GM12801 (cell line): ENCODE measurements around the gene PPP1R3D.

Source experiments
- TF ChIP-seq, protein P1 (sequence below): IDR thresholded peaks from one replicate; pipeline ENCODE4 v1.5.1; 2011; ENCODE audit warnings: control low read depth; ENCODE audit not compliant: insufficient read length; ENCODE audit errors: extremely low read depth

PPP1R3D gene

DNA sequence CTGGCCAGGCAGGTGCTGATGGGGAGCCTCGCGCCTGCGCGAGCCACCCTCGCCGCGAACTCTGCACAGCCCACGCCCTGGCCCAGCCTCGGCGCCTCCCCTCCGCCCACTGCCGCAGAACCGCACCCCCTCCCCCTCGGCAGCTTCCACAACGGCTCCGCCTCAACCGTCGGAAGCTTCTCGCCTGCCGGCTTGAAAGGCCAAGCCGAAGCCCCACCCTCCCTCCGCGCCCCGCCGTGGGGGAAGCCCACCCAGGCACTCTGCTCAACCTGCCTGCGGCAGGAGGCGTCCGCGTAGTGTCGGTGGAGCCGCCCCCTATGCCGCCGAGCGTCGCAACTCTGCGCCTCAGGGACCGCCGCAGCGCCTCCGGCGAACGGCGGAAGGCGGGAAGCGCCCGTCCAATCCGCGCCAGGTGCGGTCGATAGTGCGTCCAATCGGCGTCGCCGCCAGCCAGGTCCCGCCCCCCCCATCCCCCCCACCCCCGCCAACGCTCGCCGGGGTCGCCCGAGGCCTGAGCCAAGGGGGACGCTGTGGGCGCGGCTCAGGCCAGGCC, 6.7 kb downstream of the PPP1R3D start, which contains the start of gene SYCP2:
TSS of gene SYCP2 (minus strand) at position 342 of the 553 bp plus-strand sequence. CDS start 11,224 bp downstream, outside the sequence.
- TF ChIP-seq, protein P1, sequence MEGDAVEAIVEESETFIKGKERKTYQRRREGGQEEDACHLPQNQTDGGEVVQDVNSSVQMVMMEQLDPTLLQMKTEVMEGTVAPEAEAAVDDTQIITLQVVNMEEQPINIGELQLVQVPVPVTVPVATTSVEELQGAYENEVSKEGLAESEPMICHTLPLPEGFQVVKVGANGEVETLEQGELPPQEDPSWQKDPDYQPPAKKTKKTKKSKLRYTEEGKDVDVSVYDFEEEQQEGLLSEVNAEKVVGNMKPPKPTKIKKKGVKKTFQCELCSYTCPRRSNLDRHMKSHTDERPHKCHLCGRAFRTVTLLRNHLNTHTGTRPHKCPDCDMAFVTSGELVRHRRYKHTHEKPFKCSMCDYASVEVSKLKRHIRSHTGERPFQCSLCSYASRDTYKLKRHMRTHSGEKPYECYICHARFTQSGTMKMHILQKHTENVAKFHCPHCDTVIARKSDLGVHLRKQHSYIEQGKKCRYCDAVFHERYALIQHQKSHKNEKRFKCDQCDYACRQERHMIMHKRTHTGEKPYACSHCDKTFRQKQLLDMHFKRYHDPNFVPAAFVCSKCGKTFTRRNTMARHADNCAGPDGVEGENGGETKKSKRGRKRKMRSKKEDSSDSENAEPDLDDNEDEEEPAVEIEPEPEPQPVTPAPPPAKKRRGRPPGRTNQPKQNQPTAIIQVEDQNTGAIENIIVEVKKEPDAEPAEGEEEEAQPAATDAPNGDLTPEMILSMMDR: no peak

DNA sequence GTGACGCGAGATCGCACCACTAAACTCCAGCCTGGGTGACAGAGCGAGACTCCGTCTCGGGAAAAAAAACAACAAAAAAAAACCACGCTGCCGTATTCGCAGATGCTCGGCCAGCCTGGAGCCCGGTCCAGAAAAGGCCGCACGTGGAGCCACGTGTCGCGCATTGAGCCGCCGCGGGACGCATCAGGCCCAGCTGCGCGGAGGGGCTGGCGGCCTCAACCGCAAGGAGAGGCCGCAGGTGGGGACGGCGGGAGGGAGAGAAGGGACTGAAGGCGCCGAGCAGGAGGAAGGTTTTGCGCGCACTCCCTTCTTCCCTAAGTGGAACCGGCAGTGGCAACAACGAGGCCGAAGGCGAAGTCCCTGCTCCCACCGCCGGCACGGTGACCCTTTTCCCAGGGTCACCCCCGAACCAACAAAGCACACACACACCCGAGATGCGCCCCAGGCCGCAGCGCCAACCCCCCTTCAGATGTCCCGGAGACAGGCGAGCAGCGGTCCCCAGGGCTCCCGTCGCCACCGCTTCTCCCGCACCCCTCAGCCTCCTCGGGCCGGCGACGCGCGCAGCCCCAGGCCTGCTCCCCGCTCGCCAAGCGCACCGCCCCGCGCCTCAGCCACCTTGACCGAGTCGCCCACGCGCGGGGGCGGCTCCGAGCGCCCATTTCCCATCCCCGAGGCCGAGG, 7.3 kb downstream of the PPP1R3D start:
- TF ChIP-seq, protein P1: no peak

DNA sequence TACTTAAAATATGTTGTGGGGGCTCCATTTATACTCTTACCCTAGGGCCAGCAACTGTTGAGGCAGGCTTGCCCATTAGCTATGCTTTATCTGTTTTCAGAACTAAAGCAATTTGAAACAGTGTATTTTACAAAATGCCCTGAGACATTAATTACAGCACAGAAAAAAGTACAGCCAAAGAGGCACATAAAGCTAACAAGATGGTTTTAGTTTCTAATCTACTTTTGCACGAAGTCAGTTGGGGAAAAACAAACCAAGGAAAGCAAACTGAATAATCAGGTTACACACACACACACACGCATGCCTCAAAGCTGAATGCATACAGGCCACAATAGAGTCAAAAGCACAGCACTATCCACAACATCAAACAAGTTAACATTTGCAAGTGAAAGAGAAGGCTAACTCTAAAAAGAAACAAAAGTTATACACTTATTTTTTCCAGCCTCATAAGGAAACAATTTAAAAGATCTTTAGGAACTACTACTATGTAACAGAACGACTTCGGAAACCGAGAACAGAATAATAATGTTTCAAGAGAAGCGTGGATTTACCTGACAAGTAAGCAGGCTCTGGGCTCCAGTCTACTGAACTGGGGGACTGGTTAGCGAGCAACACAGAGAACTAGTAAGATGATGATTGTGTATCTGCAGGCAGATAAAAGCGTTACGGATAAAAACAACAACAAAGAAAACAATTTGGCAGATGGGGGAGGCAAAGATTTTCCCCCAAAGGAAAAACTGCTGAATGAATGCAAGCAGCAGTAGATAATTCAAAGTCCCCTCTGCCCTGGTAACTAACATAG, 8.4 kb downstream of the PPP1R3D start:
- TF ChIP-seq, protein P1: no peak

DNA sequence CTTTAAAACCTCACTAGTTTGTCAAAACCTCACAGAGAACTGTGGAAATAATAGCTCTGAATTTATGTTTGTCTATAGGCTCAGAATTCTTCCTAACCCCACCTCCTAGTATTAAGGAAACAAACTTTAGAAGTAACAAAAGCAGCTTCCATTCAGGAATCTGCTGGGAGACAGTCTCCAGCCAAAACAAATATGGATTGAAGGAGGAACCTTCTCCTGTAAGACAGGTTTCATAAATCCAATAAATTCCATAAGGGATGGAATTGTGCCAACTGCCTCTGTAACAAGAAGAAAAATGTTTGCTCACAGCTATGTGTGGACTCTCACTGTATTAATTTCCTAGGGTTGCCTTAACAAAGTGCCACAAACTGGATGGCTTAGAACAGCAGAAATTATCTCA, 14.2 kb downstream of the PPP1R3D start:
- TF ChIP-seq, protein P1: no peak

DNA sequence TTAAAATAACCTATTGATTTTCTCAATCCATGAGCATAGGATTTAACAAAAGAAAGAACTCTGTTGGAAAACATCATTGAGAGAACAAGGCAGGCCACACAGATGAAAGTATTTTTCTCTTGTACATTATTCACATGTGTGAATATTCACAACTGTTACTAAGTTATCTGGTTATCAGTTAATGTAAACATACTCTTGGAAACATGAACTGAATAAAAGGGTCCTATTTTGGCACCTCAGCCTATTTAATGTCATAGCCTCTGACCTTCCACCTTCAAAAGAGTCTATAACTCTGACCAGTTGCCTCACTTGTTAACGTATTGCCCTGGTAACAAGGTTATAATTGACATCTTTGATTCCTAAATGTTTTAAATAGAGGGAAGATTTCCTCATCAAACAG, 14.7 kb downstream of the PPP1R3D start:
- TF ChIP-seq, protein P1: no peak

DNA sequence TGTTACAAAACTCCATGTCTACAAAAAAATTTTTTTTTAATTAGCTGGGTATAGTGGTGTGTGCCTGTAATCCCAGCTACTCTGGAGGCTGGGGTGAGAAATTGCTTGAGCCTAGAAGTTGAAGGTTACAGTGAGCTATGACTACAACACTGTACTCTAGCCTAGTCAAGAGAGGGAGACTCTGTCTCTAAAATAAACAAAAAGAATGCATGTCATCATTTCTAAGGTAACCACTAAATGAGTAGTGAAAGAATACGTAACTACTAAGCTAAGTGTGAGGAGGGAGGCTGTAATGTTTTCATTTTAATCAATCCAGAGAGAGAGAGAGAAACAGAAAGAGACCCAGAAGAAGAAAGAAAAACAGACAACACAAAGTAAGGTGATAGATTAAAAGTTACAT, 16.6 kb downstream of the PPP1R3D start:
- TF ChIP-seq, protein P1: no peak

DNA sequence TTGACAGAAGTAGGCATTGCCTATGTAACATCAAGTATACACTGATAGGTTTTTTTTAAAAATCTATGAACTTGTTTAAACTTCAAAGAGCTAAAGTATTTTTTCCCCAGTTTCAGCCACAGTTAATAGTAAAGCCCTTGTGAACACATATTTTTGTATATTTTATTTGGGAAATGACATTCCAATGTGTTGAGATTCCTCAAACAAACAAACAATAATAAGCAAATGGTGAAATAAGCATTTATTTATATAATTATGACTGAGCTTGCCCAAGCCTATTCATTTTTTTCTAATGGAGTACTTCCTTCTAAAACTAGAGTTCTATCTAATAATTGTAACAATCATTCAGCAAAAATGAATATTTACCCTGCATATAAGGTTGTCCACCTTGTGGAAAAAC, 19.2 kb downstream of the PPP1R3D start:
- TF ChIP-seq, protein P1: no peak
